GM12878 (cell line): Measurements from ENCODE around the gene RAB11A. TPM values are rescaled to one million over a fixed set of nuclear protein-coding genes. Genes with fewer than 3 reads are reported as not detected.

Source experiments
- ATAC-seq: fragments of 200-7000 bp; cut with Tn5 transposase; 3 replicates; pipeline ENCODE4 v1.9.1; 2020; ENCODE audit warnings: mild to moderate bottlenecking, moderate library complexity
- BruUV-seq: library from RNA; stranded (reverse); fragments of 400-500 nt; replicated peaks from 2 replicates; lab custom pipeline; 2021; lab: Mats Ljungman, UMichigan
- CTCF ChIA-PET: fragments of 300-600 bp; sonication (Branson Sonifier 250); formaldehyde crosslinking; extraction: SDS; loops from one replicate; lab custom pipeline; 2021; ENCODE audit warnings: inconsistent platforms; lab: Yijun Ruan, JAX
- POLR2A ChIA-PET: fragments of 350-600 bp; formaldehyde crosslinking; extraction: SDS; loops from one replicate; lab custom pipeline; 2021; ENCODE audit warnings: inconsistent platforms; lab: Charles Lee
- RAD21 ChIA-PET: fragments of 300-600 bp; sonication (Branson Sonifier 250); formaldehyde crosslinking; loops from one replicate; lab custom pipeline; 2023; ENCODE audit warnings: antibody characterized with exemption; ENCODE audit not compliant: unreplicated experiment; lab: Charles Lee
- SMC1A ChIA-PET: fragments of 300-600 bp; sonication (Branson Sonifier 250); formaldehyde crosslinking; loops from one replicate; lab custom pipeline; 2023; ENCODE audit not compliant: unreplicated experiment, uncharacterized antibody; lab: Charles Lee
- DNase-seq: peaks from one replicate; pipeline ENCODE4 v3.0.0-alpha.2; 2011; ENCODE audit warnings: low read depth, low spot score
- FAIRE-seq: peaks from 3 replicates; lab custom pipeline; 2011; peaks lifted over from hg19 to GRCh38; lab: Jason Lieb, UNC
- H2AFZ ChIP-seq: 2 replicates; pipeline ENCODE4 v1.6.0; 2011; ENCODE audit warnings: low read depth, low read length, control low read depth; ENCODE audit not compliant: control insufficient read depth
- H3K27ac ChIP-seq: 2 replicates; pipeline ENCODE4 v1.5.1; 2011; ENCODE audit warnings: control low read depth; ENCODE audit not compliant: control insufficient read depth, insufficient read depth
- H3K27me3 ChIP-seq, 2 experiments: replicated peaks in 1 of 2; 2 replicates each; pipeline versions ENCODE4 v1.6.0 to v1.6.1; 2011; ENCODE audit warnings: low read length in 1 of 2; ENCODE audit not compliant: control insufficient read depth in 2 of 2, insufficient read depth in 2 of 2
- H3K36me3 ChIP-seq, 2 experiments: 2 replicates each; pipeline ENCODE4 v1.5.1; 2011; ENCODE audit warnings: low read length in 1 of 2; ENCODE audit not compliant: control insufficient read depth in 2 of 2, insufficient read depth in 2 of 2
- H3K4me1 ChIP-seq: 2 replicates; pipeline ENCODE4 v1.6.1; 2011; ENCODE audit warnings: mild to moderate bottlenecking, low read length, moderate library complexity, mixed read lengths; ENCODE audit not compliant: control insufficient read depth, insufficient read depth
- H3K4me2 ChIP-seq: 2 replicates; pipeline ENCODE4 v1.6.0; 2011; ENCODE audit warnings: control low read depth; ENCODE audit not compliant: control insufficient read depth, insufficient read depth
- H3K4me3 ChIP-seq: fragments of 200-600 bp; sonication (generic); 2 replicates; pipeline ENCODE4 v1.5.1; 2016
- H3K79me2 ChIP-seq: 2 replicates; pipeline ENCODE4 v1.6.0; 2011; ENCODE audit warnings: low read length; ENCODE audit not compliant: control insufficient read depth, insufficient read depth
- H3K9ac ChIP-seq: 2 replicates; pipeline ENCODE4 v1.8.0; 2011; ENCODE audit warnings: low read length, control low read depth, mixed read lengths; ENCODE audit not compliant: control insufficient read depth, insufficient read depth
- H3K9me3 ChIP-seq: replicated peaks from 3 replicates; pipeline ENCODE4 v1.5.1; 2011; ENCODE audit warnings: mild to moderate bottlenecking, low read length; ENCODE audit not compliant: control insufficient read depth, insufficient read depth
- H4K20me1 ChIP-seq: 2 replicates; pipeline ENCODE4 v1.6.0; 2011; ENCODE audit not compliant: control insufficient read depth, insufficient read depth
- CHD2 ChIP-seq: IDR thresholded peaks from 2 replicates; pipeline ENCODE4 v1.6.1; 2011; ENCODE audit warnings: low read depth, low read length, improper control_type of control experiment, borderline replicate concordance
- GATAD2B ChIP-seq: fragments of 450-650 bp; conservative IDR thresholded peaks from 2 replicates; pipeline ENCODE4 v1.6.1; 2017; ENCODE audit warnings: low read depth, mild to moderate bottlenecking, moderate library complexity
- KDM1A ChIP-seq: fragments of 200-600 bp; sonication (generic); IDR thresholded peaks from 2 replicates; pipeline ENCODE4 v1.6.1; 2016; ENCODE audit warnings: borderline replicate concordance
- MEF2A ChIP-seq: IDR thresholded peaks from 2 replicates; pipeline ENCODE4 v1.6.1; 2011; ENCODE audit warnings: low read depth, mild to moderate bottlenecking, low read length, moderate library complexity; ENCODE audit not compliant: insufficient read depth
- NR2C1 ChIP-seq: fragments of 450-650 bp; IDR thresholded peaks from 2 replicates; pipeline ENCODE4 v1.6.1; 2017; ENCODE audit warnings: antibody characterized with exemption, mild to moderate bottlenecking, moderate library complexity
- NRF1 ChIP-seq: conservative IDR thresholded peaks from 2 replicates; pipeline ENCODE4 v1.6.1; 2011; ENCODE audit warnings: mild to moderate bottlenecking, low read depth, low read length, improper control_type of control experiment
- POLR2AphosphoS5 ChIP-seq: IDR thresholded peaks from 2 replicates; pipeline ENCODE4 v1.6.1; 2011; ENCODE audit warnings: mild to moderate bottlenecking, low read length, inconsistent platforms
- RAD21 ChIP-seq: IDR thresholded peaks from 2 replicates; pipeline ENCODE4 v1.6.1; 2011; ENCODE audit warnings: mild to moderate bottlenecking, low read depth, low read length, moderate library complexity; ENCODE audit not compliant: insufficient read depth
- SIX5 ChIP-seq: IDR thresholded peaks from 2 replicates; pipeline ENCODE4 v1.6.1; 2011; ENCODE audit warnings: mild to moderate bottlenecking, low read depth, low read length, moderate library complexity; ENCODE audit not compliant: severe bottlenecking
- TARDBP ChIP-seq: IDR thresholded peaks from 2 replicates; pipeline ENCODE4 v1.6.1; 2016; ENCODE audit warnings: borderline replicate concordance
- WRNIP1 ChIP-seq: IDR thresholded peaks from 2 replicates; pipeline ENCODE4 v1.6.1; 2011; ENCODE audit warnings: low read depth, low read length, improper control_type of control experiment, borderline replicate concordance
- ZNF622 ChIP-seq: fragments of 450-650 bp; IDR thresholded peaks from 2 replicates; pipeline ENCODE4 v1.6.1; 2017; ENCODE audit warnings: mild to moderate bottlenecking, inconsistent platforms
- WGBS: methylation state at CpG from one replicate; pipeline ENCODE4 v1.1.6; 2016; ENCODE audit warnings: low lambda C conversion rate; ENCODE audit not compliant: insufficient replicate concordance, insufficient coverage; ENCODE audit errors: missing lambda C conversion rate; 5-methylcytosine and 5-hydroxymethylcytosine counted together
- in situ Hi-C: fragments of 300-500 bp; cut with MboI; formaldehyde crosslinking; loops from 9 replicates; pipeline ENCODE4 v1.14.3; 2018; ENCODE audit warnings: mixed read lengths
- intact Hi-C: fragments of 100-400 bp; cut with micrococcal nuclease; formaldehyde crosslinking; loops from one replicate; pipeline ENCODE4 v1.14.2; 2022; ENCODE audit not compliant: unreplicated experiment
- polyA plus RNA-seq, 11 experiments: library from polyadenylated mRNA; depleted of rRNA in 4 of 11; unstranded in 6 of 11; stranded (reverse) in 5 of 11; fragments of >200 nt; fragmentation: Nextera tagmentation in 4 of 11; fragmentation: Illumina TruSeq in 1 of 11; extraction: Ambion mirVana in 4 of 11; extraction: Trizol in 1 of 11; gene quantifications; 1 replicate in 1 of 11; 2 replicates in 10 of 11; pipeline versions ENCODE4 v1.2.1 to v1.2.3, GENCODE V29; 2011 to 2016; ENCODE audit warnings: inconsistent platforms in 2 of 11, missing spikeins in 2 of 11, low read depth in 1 of 11
- total RNA-seq, 4 experiments: library from RNA; depleted of rRNA in 3 of 4; stranded (reverse); fragments of >200 nt in 3 of 4; fragmentation: Illumina TruSeq in 1 of 4; extraction: Trizol in 1 of 4; gene quantifications; 2 replicates each; pipeline versions ENCODE4 v1.2.1 to v1.2.3, GENCODE V29; 2013 to 2021

Gene RAB11A
- total and polyA plus RNA-seq, 10 of the 15 experiments (the other 5 are each of a cell fraction or from before 2014, with no cell fraction given) = 128 to 387 (median 224) TPM

DNA sequence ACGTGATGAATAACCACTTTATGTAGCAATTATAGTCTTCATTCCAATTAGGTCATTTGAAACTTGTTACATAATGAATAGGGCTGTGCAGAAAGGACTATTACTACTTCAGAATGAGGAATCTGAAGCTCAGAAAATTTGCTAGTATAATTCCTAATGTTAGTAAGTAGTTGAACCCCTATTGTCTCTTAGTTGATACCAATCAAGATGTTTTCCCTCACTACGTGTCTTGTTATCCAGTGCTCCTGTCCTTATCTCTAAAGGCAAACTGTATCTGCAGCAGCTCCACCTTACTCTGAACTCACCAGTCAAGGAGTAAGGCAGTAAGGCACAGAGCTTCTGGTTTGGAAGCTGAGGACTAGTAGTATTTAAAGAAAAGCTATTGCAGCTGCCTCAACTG, 32.0 kb downstream of the RAB11A start:
- Histone ChIP-seq H3K4me1 (peaks cover 27% of the 10 kb centered on the region), H3K27me3 (no peaks in the 10 kb centered on the region), H2AFZ (no peak overlapping the region), H3K4me3 (no peak overlapping the region), H3K9me3 (no peaks in the 10 kb centered on the region), H3K9ac (no peak overlapping the region), H3K79me2 (no peaks in the 10 kb centered on the region), H3K4me2 (no peak overlapping the region), H3K36me3 (peaks cover 2 to 25% of the 10 kb centered on the region in 2 experiments; a peak in 3 of 4 replicates), H4K20me1 (no peaks in the 10 kb centered on the region), H3K27ac (no peak overlapping the region)
- ChIA-PET POLR2A (interaction anchor here (0.6 to 2.5 kb wide), 7 partner anchors 10 to 210 kb away, joined by 3 to 15 read pairs (median 7); partner anchors contain the start of gene RAB11A), CTCF (interaction anchor here (0.9 to 3.1 kb wide), 6 partner anchors 15 to 304 kb away, joined by 3 to 19 read pairs (median 4); no protein-coding TSS in a partner anchor), RAD21 (interaction anchor here (1.0 to 5.2 kb wide), 6 partner anchors 12 to 83 kb away, joined by 3 to 57 read pairs (median 4); no protein-coding TSS in a partner anchor), SMC1A (interaction anchor here (1.1 to 7.6 kb wide), 6 partner anchors 14 to 38 kb away, joined by 3 to 70 read pairs (median 11); partner anchors contain the start of gene RAB11A)
- ATAC-seq (no peak), DNase-seq (no peak), FAIRE-seq (no peak)
- BruUV-seq = no TSS peak
- intact Hi-C loops (no loop called here), in situ Hi-C loops (no loop called here)
- WGBS = 98% methylated on average over 2 of the region's 2 CpGs
- no peak for TF ChIP-seq RAD21
- no peak for TF ChIP-seq KDM1A
- TF ChIP-seq MEF2A = no peak
- no peak for TF ChIP-seq ZNF622
- no peak for TF ChIP-seq NR2C1
- TF ChIP-seq GATAD2B = no peak
- no peak for TF ChIP-seq NRF1
- no peak for TF ChIP-seq TARDBP
- TF ChIP-seq POLR2AphosphoS5 = no peak
- no peak for TF ChIP-seq WRNIP1
- no peak for TF ChIP-seq CHD2
- TF ChIP-seq SIX5 = no peak
